MM.1S (cell line): ENCODE measurements around the gene AEBP1.

ENCODE experiments used
- EZH2 ChIP-seq: fragments of 300-600 bp; sonication (generic); optimal IDR thresholded peaks from 2 replicates; pipeline ENCODE3; 2017; ENCODE audit warnings: low read depth, mild to moderate bottlenecking, antibody characterized with exemption, low read length, mixed read lengths
- EZH2phosphoT487 ChIP-seq: fragments of 300-600 bp; sonication (generic); IDR thresholded peaks from 2 replicates; pipeline ENCODE4 v1.6.1; 2018; ENCODE audit warnings: antibody characterized with exemption, low read length
- TF ChIP-seq, protein P1 (sequence below): fragments of 300-600 bp; sonication (generic); IDR thresholded peaks from 2 replicates; pipeline ENCODE4 v1.5.1; 2016; ENCODE audit warnings: antibody characterized with exemption, low read length, mixed read lengths

GRCh38 chr7:44101966-44102845 is 1.9 kb upstream of the AEBP1 start:
- TF ChIP-seq, protein P1, sequence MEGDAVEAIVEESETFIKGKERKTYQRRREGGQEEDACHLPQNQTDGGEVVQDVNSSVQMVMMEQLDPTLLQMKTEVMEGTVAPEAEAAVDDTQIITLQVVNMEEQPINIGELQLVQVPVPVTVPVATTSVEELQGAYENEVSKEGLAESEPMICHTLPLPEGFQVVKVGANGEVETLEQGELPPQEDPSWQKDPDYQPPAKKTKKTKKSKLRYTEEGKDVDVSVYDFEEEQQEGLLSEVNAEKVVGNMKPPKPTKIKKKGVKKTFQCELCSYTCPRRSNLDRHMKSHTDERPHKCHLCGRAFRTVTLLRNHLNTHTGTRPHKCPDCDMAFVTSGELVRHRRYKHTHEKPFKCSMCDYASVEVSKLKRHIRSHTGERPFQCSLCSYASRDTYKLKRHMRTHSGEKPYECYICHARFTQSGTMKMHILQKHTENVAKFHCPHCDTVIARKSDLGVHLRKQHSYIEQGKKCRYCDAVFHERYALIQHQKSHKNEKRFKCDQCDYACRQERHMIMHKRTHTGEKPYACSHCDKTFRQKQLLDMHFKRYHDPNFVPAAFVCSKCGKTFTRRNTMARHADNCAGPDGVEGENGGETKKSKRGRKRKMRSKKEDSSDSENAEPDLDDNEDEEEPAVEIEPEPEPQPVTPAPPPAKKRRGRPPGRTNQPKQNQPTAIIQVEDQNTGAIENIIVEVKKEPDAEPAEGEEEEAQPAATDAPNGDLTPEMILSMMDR, result no peak
- TF ChIP-seq EZH2phosphoT487, result no peak
- no peak for TF ChIP-seq EZH2
